ENCODE data around the gene WDR82.

- TF ChIP-seq ARNTL (CRISPR knock-in tag; IDR thresholded peaks at IDR 0.05; ENCODE audit: borderline replicate concordance, low read depth) (no peak), POU6F1 (CRISPR knock-in tag; IDR thresholded peaks at IDR 0.05; ENCODE audit: borderline replicate concordance, low read depth) (no peak)
- TF ChIP-seq, protein P1, sequence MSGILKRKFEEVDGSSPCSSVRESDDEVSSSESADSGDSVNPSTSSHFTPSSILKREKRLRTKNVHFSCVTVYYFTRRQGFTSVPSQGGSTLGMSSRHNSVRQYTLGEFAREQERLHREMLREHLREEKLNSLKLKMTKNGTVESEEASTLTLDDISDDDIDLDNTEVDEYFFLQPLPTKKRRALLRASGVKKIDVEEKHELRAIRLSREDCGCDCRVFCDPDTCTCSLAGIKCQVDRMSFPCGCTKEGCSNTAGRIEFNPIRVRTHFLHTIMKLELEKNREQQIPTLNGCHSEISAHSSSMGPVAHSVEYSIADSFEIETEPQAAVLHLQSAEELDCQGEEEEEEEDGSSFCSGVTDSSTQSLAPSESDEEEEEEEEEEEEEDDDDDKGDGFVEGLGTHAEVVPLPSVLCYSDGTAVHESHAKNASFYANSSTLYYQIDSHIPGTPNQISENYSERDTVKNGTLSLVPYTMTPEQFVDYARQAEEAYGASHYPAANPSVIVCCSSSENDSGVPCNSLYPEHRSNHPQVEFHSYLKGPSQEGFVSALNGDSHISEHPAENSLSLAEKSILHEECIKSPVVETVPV (CRISPR knock-in tag; IDR thresholded peaks at IDR 0.05) = no peak
- TF ChIP-seq, protein P2, sequence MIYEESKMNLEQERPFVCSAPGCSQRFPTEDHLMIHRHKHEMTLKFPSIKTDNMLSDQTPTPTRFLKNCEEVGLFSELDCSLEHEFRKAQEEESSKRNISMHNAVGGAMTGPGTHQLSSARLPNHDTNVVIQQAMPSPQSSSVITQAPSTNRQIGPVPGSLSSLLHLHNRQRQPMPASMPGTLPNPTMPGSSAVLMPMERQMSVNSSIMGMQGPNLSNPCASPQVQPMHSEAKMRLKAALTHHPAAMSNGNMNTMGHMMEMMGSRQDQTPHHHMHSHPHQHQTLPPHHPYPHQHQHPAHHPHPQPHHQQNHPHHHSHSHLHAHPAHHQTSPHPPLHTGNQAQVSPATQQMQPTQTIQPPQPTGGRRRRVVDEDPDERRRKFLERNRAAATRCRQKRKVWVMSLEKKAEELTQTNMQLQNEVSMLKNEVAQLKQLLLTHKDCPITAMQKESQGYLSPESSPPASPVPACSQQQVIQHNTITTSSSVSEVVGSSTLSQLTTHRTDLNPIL (CRISPR knock-in tag; IDR thresholded peaks at IDR 0.05; ENCODE audit: low read depth) = no peak
Measured at GRCh38 chr3:52303811-52304210, 25.4 kb upstream of the WDR82 start.
